HFF-Myc (cell line): ENCODE results near the gene NHLRC4.

Source experiments
- DNase-seq: peaks from one replicate; pipeline ENCODE4 v3.0.0-alpha.2; 2011; ENCODE audit warnings: low read depth; ENCODE audit errors: extremely low read depth
- H3K4me3 ChIP-seq: replicated peaks from 2 replicates; pipeline ENCODE4 v1.5.1; 2011; ENCODE audit warnings: low read depth, mild to moderate bottlenecking, control low read depth, low read length
- CTCF ChIP-seq: IDR thresholded peaks from 2 replicates; pipeline ENCODE4 v1.5.1; 2012; ENCODE audit warnings: mild to moderate bottlenecking, low read depth, low read length, control low read depth; ENCODE audit errors: missing control alignments

NHLRC4 gene

DNA sequence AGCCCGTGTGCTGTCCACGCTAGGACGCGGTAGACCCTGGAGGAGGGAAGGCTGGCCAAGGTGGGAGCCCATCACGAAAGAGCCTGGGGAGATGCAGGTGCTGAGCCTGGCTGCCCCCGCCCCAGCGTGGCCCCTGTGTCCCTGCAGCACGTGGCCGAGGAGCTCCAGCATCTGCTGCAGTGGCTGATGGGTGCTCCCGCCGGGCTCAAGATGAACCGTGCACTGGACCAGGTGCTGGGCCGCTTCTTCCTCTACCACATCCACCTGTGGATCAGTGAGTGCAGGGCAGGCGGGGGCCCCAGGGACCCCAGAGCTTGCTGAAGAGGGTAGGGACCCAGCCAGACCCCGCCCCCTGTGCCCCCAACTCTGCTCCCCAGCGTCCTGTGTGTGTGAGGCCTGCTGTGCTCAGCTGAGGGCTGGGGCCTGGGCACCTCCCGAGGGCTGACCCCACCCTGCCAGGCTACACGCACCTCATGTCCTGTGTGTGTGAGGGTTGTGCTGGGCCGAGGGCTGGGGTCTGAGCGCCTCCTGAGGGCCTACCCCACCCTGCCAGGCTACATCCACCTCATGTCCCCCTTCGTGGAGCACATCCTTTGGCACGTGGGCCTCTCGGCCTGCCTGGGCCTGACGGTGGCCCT is 11.5 kb downstream of the NHLRC4 start:
- no peak for DNase-seq
- H3K4me3 ChIP-seq: no peak overlapping the region
- no peak for TF ChIP-seq CTCF

- DNase-seq: no peak
- no peak overlapping the region for H3K4me3 ChIP-seq
Measured at GRCh38 chr16:578870-579405, 12.1 kb downstream of the NHLRC4 start.

GRCh38 chr16:580141-580945 is 13.5 kb downstream of the NHLRC4 start:
- no peak overlapping the region for H3K4me3 ChIP-seq
- no peak for DNase-seq

More at GRCh38 chr16:578870-579405, 12.1 kb downstream of the NHLRC4 start:
- TF ChIP-seq CTCF: peak; percentile 77

DNA sequence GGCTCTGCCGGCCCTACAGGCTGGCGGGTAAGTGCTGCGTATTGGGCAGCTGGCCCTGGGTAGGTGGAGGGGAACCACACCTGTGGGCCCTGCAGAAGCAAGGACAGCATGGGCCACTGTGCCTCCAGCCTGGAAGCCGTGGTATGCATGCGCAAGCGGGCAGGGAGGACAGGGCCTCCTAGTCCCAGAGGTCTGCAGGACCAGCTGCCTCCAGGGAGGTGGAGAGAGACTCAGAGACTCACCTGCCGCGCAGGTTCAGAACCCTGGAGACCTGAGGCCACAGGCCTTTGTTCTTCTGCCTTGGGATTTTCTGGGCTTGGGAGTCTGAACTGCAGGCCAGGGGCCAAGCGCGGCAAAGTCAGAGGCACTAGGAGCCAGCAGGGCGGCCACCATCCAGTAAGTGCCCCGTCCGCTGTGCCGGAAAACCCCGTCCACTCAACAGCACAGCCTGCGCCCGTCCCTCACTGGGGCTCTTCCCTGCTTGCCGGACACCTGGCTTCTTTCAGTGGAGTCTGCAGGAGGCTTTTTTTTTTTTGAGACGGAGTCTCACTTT is 14.2 kb downstream of the NHLRC4 start:
- no peak for TF ChIP-seq CTCF
- no peak for DNase-seq

More at GRCh38 chr16:580141-580945, 13.5 kb downstream of the NHLRC4 start:
- TF ChIP-seq CTCF: no peak

DNA sequence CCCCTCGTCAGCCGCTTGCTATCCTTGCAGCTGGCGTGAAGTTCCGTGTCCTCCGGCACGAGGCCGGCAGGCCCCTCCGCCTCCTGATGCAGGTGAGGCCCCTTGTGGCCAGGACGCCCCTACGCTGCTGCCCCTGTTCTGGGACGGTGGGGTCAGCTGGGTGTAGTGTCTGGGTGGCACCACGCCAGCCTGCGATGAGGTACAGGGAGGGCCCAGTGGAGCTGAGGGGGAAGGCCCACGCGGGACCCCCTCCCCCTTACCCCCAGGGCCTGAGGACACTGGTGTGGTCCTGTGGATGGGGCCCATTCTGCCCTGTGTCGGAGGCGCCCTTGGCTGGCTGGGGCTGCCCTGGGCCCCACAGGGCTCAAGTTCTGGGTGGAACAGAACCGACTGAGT is 15.4 kb downstream of the NHLRC4 start:
- DNase-seq: no peak
- no peak overlapping the region for H3K4me3 ChIP-seq
- TF ChIP-seq CTCF: no peak

More for the DNA sequence above, 14.2 kb downstream of the NHLRC4 start:
- H3K4me3 ChIP-seq: no peak overlapping the region

DNA sequence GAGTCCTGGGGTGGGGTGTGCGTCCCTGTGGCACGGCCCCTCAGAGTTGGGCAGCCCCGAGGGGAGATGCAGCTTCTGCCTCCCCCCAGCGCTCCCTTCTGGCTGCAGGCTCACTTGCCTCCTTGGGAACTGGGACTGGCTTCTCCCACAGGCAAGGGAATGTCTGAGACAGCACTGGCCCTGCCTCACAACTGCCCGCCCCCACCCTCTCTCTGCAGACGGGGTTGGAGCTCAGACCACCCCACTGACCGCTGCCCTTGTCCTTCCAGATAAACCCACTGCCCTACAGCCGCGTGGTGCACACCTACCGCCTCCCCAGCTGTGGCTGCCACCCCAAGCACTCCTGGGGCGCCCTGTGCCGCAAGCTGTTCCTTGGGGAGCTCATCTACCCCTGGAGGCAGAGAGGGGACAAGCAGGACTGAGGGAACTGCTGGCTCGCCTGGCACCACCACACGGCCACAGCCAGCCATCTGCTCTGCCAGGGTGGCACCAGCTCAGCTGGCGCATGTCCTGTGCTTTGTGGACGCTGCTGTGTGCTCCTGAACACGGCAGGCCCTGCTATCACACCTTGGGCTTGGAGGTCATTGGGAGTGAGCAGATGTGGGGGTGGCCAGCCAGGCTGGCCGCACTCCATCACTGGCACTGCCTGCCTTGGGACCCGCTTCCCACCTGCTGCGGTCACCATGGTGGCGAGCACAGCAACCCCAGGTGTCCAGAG is 16.0 kb downstream of the NHLRC4 start:
- H3K4me3 ChIP-seq: no peak overlapping the region
- TF ChIP-seq CTCF: no peak
- DNase-seq: no peak
